Trophoblast cell (in vitro differentiated cells and primary cell): ENCODE data around the gene EFNA2. TPM values are rescaled to one million over a fixed set of nuclear protein-coding genes. Genes with fewer than 3 reads are reported as not detected.
A peak's percentile ranks its signal among the peaks of the same experiment; 100 is the strongest.

Experiments used
- DNase-seq, 2 donors: peaks; one replicate each; pipeline ENCODE4 v3.0.0-alpha.2; 2016
- H2AFZ ChIP-seq: 2 replicates; pipeline ENCODE4 v1.6.1; 2013; ENCODE audit warnings: low read length, moderate library complexity, mild to moderate bottlenecking; ENCODE audit not compliant: insufficient read depth, poor library complexity
- H2AK5ac ChIP-seq: 2 replicates; pipeline ENCODE4 v1.6.1; 2013; ENCODE audit warnings: mild to moderate bottlenecking, low read length
- H2BK120ac ChIP-seq: 2 replicates; pipeline ENCODE4 v1.6.1; 2013; ENCODE audit warnings: low read length, mild to moderate bottlenecking, moderate library complexity; ENCODE audit not compliant: insufficient read depth, poor library complexity
- H2BK12ac ChIP-seq: 2 replicates; pipeline ENCODE4 v1.6.1; 2013; ENCODE audit warnings: mild to moderate bottlenecking, low read length, moderate library complexity
- H2BK5ac ChIP-seq: 2 replicates; pipeline ENCODE4 v1.6.1; 2013; ENCODE audit warnings: low read length, low read depth, moderate library complexity, mild to moderate bottlenecking; ENCODE audit not compliant: poor library complexity
- H3K14ac ChIP-seq: 2 replicates; pipeline ENCODE4 v1.6.1; 2013; ENCODE audit warnings: mild to moderate bottlenecking, low read length
- H3K18ac ChIP-seq: 2 replicates; pipeline ENCODE4 v1.6.1; 2013; ENCODE audit warnings: mild to moderate bottlenecking, low read length
- H3K23ac ChIP-seq: 2 replicates; pipeline ENCODE4 v1.6.1; 2013; ENCODE audit warnings: low read length
- H3K27ac ChIP-seq: 2 replicates; pipeline ENCODE4 v1.5.1; 2013; ENCODE audit warnings: low read depth, mild to moderate bottlenecking, inconsistent platforms, low read length, moderate library complexity
- H3K27me3 ChIP-seq: 2 replicates; pipeline ENCODE4 v1.6.1; 2013; ENCODE audit warnings: inconsistent platforms, mild to moderate bottlenecking, low read length, moderate library complexity; ENCODE audit not compliant: insufficient read depth
- H3K36me3 ChIP-seq, 2 experiments: 1 replicate in 1 of 2; 2 replicates in 1 of 2; pipeline ENCODE4 v1.6.1; 2013; ENCODE audit warnings: low read length in 2 of 2, mild to moderate bottlenecking in 2 of 2, moderate library complexity in 1 of 2; ENCODE audit not compliant: insufficient read depth in 2 of 2, control insufficient read depth in 1 of 2
- H3K4ac ChIP-seq: 2 replicates; pipeline ENCODE4 v1.6.1; 2013; ENCODE audit warnings: low read depth, mild to moderate bottlenecking, low read length, moderate library complexity
- H3K4me1 ChIP-seq, 2 experiments: 1 replicate in 1 of 2; 2 replicates in 1 of 2; pipeline ENCODE4 v1.6.1; 2013; ENCODE audit warnings: low read length in 2 of 2, mild to moderate bottlenecking in 2 of 2, moderate library complexity in 1 of 2; ENCODE audit not compliant: insufficient read depth in 2 of 2, control insufficient read depth in 1 of 2
- H3K4me2 ChIP-seq: 2 replicates; pipeline ENCODE4 v1.6.1; 2013; ENCODE audit warnings: inconsistent platforms, mild to moderate bottlenecking, low read length, moderate library complexity
- H3K4me3 ChIP-seq: 2 replicates; pipeline ENCODE4 v1.5.1; 2013; ENCODE audit warnings: mild to moderate bottlenecking, low read depth, low read length, inconsistent platforms
- H3K79me1 ChIP-seq: one replicate; pipeline ENCODE4 v1.6.1; 2013; ENCODE audit warnings: low read length
- H3K79me2 ChIP-seq: 2 replicates; pipeline ENCODE4 v1.6.1; 2013; ENCODE audit warnings: low read length, mild to moderate bottlenecking; ENCODE audit not compliant: control insufficient read depth, insufficient read depth, poor library complexity
- H3K9ac ChIP-seq: 2 replicates; pipeline ENCODE4 v1.6.1; 2013; ENCODE audit warnings: mild to moderate bottlenecking, low read length
- H3K9me3 ChIP-seq: 2 replicates; pipeline ENCODE4 v1.6.1; 2013; ENCODE audit warnings: low read depth, mild to moderate bottlenecking, control low read depth, inconsistent platforms, low read length; ENCODE audit not compliant: insufficient read depth
- H4K12ac ChIP-seq: 2 replicates; pipeline ENCODE4 v1.6.1; 2013; ENCODE audit warnings: low read depth, mild to moderate bottlenecking, low read length, moderate library complexity
- H4K8ac ChIP-seq: 2 replicates; pipeline ENCODE4 v1.6.1; 2013; ENCODE audit warnings: low read depth, mild to moderate bottlenecking, low read length, moderate library complexity
- H4K91ac ChIP-seq: one replicate; pipeline ENCODE4 v1.6.1; 2013; ENCODE audit warnings: low read depth, mild to moderate bottlenecking, low read length, moderate library complexity
- WGBS: extraction: QIAGEN DNeasy Blood & Tissue Kit; methylation state at CpG from one replicate; pipeline ENCODE4 v1.1.7; 2013; ENCODE audit warnings: missing lambda C conversion rate; ENCODE audit not compliant: insufficient read length, insufficient coverage; ENCODE audit errors: extremely low coverage; 5-methylcytosine and 5-hydroxymethylcytosine counted together
- polyA plus RNA-seq: library from polyadenylated mRNA; stranded (reverse); fragments of 200-250 nt; gene quantifications from 2 replicates; pipeline ENCODE4 v1.2.3, GENCODE V29; 2013

The EFNA2 gene
- 7.2 and 7.3 TPM in 2 replicates for polyA plus RNA-seq

- Histone ChIP-seq H3K4me1 (peaks cover 0 to 10% of the 10 kb centered on the region in 2 experiments), H3K9me3 (no peaks in the 10 kb centered on the region), H3K4ac (peak within 1 kb of the TSS; percentile 21), H3K18ac (peak within 1 kb of the TSS; percentile 61), H3K27me3 (peaks cover 7% of the 10 kb centered on the region), H3K27ac (no peak within 1 kb of the TSS), H3K23ac (no peak within 1 kb of the TSS), H2AFZ (peak within 1 kb of the TSS; percentile 7), H2AK5ac (peak within 1 kb of the TSS; percentile 65), H3K9ac (no peak within 1 kb of the TSS), H2BK12ac (no peak within 1 kb of the TSS), H2BK120ac (no peak within 1 kb of the TSS), H2BK5ac (no peak within 1 kb of the TSS), H3K4me2 (peak within 1 kb of the TSS; percentile 63), H3K4me3 (peak within 1 kb of the TSS; percentile 71), H4K8ac (peak within 1 kb of the TSS; percentile 66), H4K91ac (peak within 1 kb of the TSS; percentile 30), H3K79me1 (no peaks in the 10 kb centered on the region), H3K14ac (peak within 1 kb of the TSS; percentile 68), H4K12ac (peak within 1 kb of the TSS; percentile 70), H3K79me2 (no peaks in the 10 kb centered on the region), H3K36me3 (no peaks in the 10 kb centered on the region)
- no peak for DNase-seq
- WGBS: no CpG with 5 or more reads among the region's 113 CpGs
These were observed at the start of gene EFNA2 for GRCh38 chr19:1285737-1286360. TSS of gene EFNA2 (plus strand) at chr19:1285873. CDS start at chr19:1286169, 296 bp downstream.

GRCh38 chr19:1236576-1236975 is 49.1 kb upstream of the EFNA2 start:
- Histone ChIP-seq H3K4me2 (peak overlapping the region; percentile 98), H4K91ac (no peak overlapping the region), H2AFZ (no peak overlapping the region), H2BK12ac (no peak overlapping the region), H3K27ac (no peak overlapping the region), H3K4me3 (peak overlapping the region; percentile 83), H2BK120ac (no peak overlapping the region), H3K27me3 (no peaks in the 10 kb centered on the region), H3K9ac (no peak overlapping the region), H3K4ac (no peak overlapping the region), H4K12ac (no peak overlapping the region), H3K14ac (no peak overlapping the region), H4K8ac (no peak overlapping the region), H3K4me1 (peaks cover 11 to 27% of the 10 kb centered on the region in 2 experiments), H3K9me3 (peaks cover 3% of the 10 kb centered on the region), H2BK5ac (no peak overlapping the region), H3K79me1 (peaks cover 10% of the 10 kb centered on the region), H3K18ac (peak overlapping the region; percentile 55), H3K79me2 (peaks cover 1% of the 10 kb centered on the region), H3K23ac (no peak overlapping the region), H3K36me3 (peaks cover 30 to 31% of the 10 kb centered on the region in 2 experiments), H2AK5ac (no peak overlapping the region)
- WGBS: no CpG with 5 or more reads among the region's 42 CpGs
- no peak for DNase-seq

- Histone ChIP-seq H3K9me3 (peaks cover 3% of the 10 kb centered on the region), H3K27ac (no peak overlapping the region), H3K4me2 (peak overlapping the region; percentile 98), H2BK5ac (no peak overlapping the region), H3K27me3 (no peaks in the 10 kb centered on the region), H2AK5ac (no peak overlapping the region), H3K79me2 (peaks cover 6% of the 10 kb centered on the region), H2BK120ac (no peak overlapping the region), H3K9ac (peak overlapping the region; percentile 77), H3K36me3 (peaks cover 30 to 31% of the 10 kb centered on the region in 2 experiments), H3K4ac (peak overlapping the region; percentile 49), H3K23ac (no peak overlapping the region), H3K4me1 (peaks cover 7 to 22% of the 10 kb centered on the region in 2 experiments), H4K8ac (peak overlapping the region; percentile 40), H3K14ac (peak overlapping the region; percentile 47), H3K18ac (peak overlapping the region; percentile 55), H3K4me3 (peak overlapping the region; percentile 83), H2AFZ (peak overlapping the region; percentile 48), H4K91ac (peak overlapping the region; percentile 53), H3K79me1 (peaks cover 13% of the 10 kb centered on the region), H2BK12ac (no peak overlapping the region), H4K12ac (peak overlapping the region; percentile 0)
- WGBS: no CpG with 5 or more reads among the region's 60 CpGs
- DNase-seq: no peak
These were observed 48.5 kb upstream of the EFNA2 start for GRCh38 chr19:1237027-1237659.

- Histone ChIP-seq H3K79me1 (peaks cover 13% of the 10 kb centered on the region), H3K4ac (peak within 1 kb of the TSS; percentile 49), H3K18ac (peak within 1 kb of the TSS; percentile 55), H3K4me2 (peak within 1 kb of the TSS; percentile 98), H4K12ac (peak within 1 kb of the TSS; percentile 20), H3K23ac (no peak within 1 kb of the TSS), H2AFZ (peak within 1 kb of the TSS; percentile 48), H3K9me3 (peaks cover 3% of the 10 kb centered on the region), H3K4me1 (peaks cover 11 to 22% of the 10 kb centered on the region in 2 experiments), H3K79me2 (peaks cover 8% of the 10 kb centered on the region), H3K14ac (peak within 1 kb of the TSS; percentile 47), H3K9ac (peak within 1 kb of the TSS; percentile 77), H2BK120ac (no peak within 1 kb of the TSS), H2AK5ac (peak within 1 kb of the TSS; percentile 7), H3K27ac (no peak within 1 kb of the TSS), H4K91ac (peak within 1 kb of the TSS; percentile 63), H3K27me3 (no peaks in the 10 kb centered on the region), H2BK12ac (peak within 1 kb of the TSS; percentile 27), H3K4me3 (peak within 1 kb of the TSS; percentile 83), H4K8ac (peak within 1 kb of the TSS; percentile 40), H2BK5ac (no peak within 1 kb of the TSS), H3K36me3 (peaks cover 29% of the 10 kb centered on the region in 2 experiments)
- WGBS: no CpG with 5 or more reads among the region's 87 CpGs
- no peak for DNase-seq
These were observed 47.8 kb upstream of the EFNA2 start, which contains the start of gene CBARP for GRCh38 chr19:1237754-1238368. TSS of gene CBARP (minus strand) at chr19:1238005. CDS start at chr19:1236100, 1,905 bp downstream.
